Effector memory CD4-positive, alpha-beta T cell (primary cell): Measurements from ENCODE around the gene TSHZ2.

Source experiments
- DNase-seq, 3 donors: peaks; one replicate each; pipeline ENCODE4 v3.0.0-alpha.2; 2020
- H3K27ac ChIP-seq: 2 replicates; pipeline ENCODE4 v1.7.0; 2013; ENCODE audit warnings: mild to moderate bottlenecking, low read length, moderate library complexity; ENCODE audit not compliant: insufficient read depth, poor library complexity, severe bottlenecking
- H3K27me3 ChIP-seq: replicated peaks from 2 replicates; pipeline ENCODE4 v1.7.0; 2013; ENCODE audit warnings: mild to moderate bottlenecking, low read length; ENCODE audit not compliant: insufficient read depth, control insufficient read depth, poor library complexity, severe bottlenecking
- H3K36me3 ChIP-seq: 2 replicates; pipeline ENCODE4 v1.7.0; 2013; ENCODE audit warnings: mild to moderate bottlenecking, low read length, moderate library complexity; ENCODE audit not compliant: control insufficient read depth, insufficient read depth
- H3K4me1 ChIP-seq: 2 replicates; pipeline ENCODE4 v1.7.0; 2013; ENCODE audit warnings: low read length, mild to moderate bottlenecking; ENCODE audit not compliant: control insufficient read depth, insufficient read depth, poor library complexity, severe bottlenecking
- H3K4me3 ChIP-seq: 2 replicates; pipeline ENCODE4 v1.7.0; 2013; ENCODE audit warnings: low read length, low read depth, mild to moderate bottlenecking; ENCODE audit not compliant: insufficient read depth, poor library complexity, severe bottlenecking
- H3K9me3 ChIP-seq: 2 replicates; pipeline ENCODE4 v1.7.0; 2013; ENCODE audit warnings: mild to moderate bottlenecking, low read length, moderate library complexity; ENCODE audit not compliant: control insufficient read depth

The TSHZ2 gene

GRCh38 chr20:53009979-53010735 lies 38.0 kb downstream of the TSHZ2 start:
- Histone ChIP-seq H3K4me1 (no peaks in the 10 kb centered on the region), H3K27me3 (no peaks in the 10 kb centered on the region), H3K9me3 (no peaks in the 10 kb centered on the region), H3K36me3 (no peaks in the 10 kb centered on the region), H3K4me3 (no peak overlapping the region), H3K27ac (no peak overlapping the region)
- no peak for DNase-seq

DNA sequence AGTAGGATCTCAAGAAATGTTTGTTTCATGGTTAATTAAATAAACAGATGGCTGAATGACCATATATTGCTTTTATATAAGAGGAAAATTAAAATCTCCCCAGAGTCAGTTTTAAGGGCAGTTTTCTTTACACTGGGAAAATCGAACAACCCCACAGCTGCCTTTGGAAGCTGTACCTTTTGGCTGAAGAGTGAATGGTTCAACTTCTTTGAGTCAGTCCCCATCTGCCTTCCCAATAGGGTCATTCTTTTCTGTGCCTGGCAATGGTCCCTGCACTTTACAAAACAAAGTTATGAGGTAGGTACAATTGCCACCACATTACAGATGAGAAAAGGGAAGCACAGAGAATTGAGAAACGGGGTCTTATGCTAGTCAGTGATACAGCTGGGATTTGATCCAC lies 39.5 kb downstream of the TSHZ2 start:
- Histone ChIP-seq H3K36me3 (no peaks in the 10 kb centered on the region), H3K9me3 (no peaks in the 10 kb centered on the region), H3K4me3 (no peak overlapping the region), H3K27me3 (no peaks in the 10 kb centered on the region), H3K4me1 (no peaks in the 10 kb centered on the region), H3K27ac (no peak overlapping the region)
- no peak for DNase-seq

GRCh38 chr20:53013183-53013582 lies 41.0 kb downstream of the TSHZ2 start:
- no peak overlapping the region for H3K4me3 ChIP-seq
- DNase-seq = no peak
- no peaks in the 10 kb centered on the region for H3K36me3 ChIP-seq
- no peaks in the 10 kb centered on the region for H3K27me3 ChIP-seq
- no peaks in the 10 kb centered on the region for H3K4me1 ChIP-seq
- H3K27ac ChIP-seq = no peak overlapping the region
- H3K9me3 ChIP-seq = no peaks in the 10 kb centered on the region

GRCh38 chr20:53013847-53014246 lies 41.7 kb downstream of the TSHZ2 start:
- no peaks in the 10 kb centered on the region for H3K9me3 ChIP-seq
- no peaks in the 10 kb centered on the region for H3K27me3 ChIP-seq
- H3K36me3 ChIP-seq = no peaks in the 10 kb centered on the region
- no peaks in the 10 kb centered on the region for H3K4me1 ChIP-seq
- DNase-seq = no peak
- H3K4me3 ChIP-seq = no peak overlapping the region
- no peak overlapping the region for H3K27ac ChIP-seq

GRCh38 chr20:53016071-53016470 lies 43.9 kb downstream of the TSHZ2 start:
- Histone ChIP-seq H3K4me3 (no peak overlapping the region), H3K27me3 (no peaks in the 10 kb centered on the region), H3K9me3 (no peaks in the 10 kb centered on the region), H3K4me1 (no peaks in the 10 kb centered on the region), H3K36me3 (no peaks in the 10 kb centered on the region), H3K27ac (no peak overlapping the region)
- DNase-seq = no peak

GRCh38 chr20:53016534-53017042 lies 44.4 kb downstream of the TSHZ2 start:
- Histone ChIP-seq H3K27me3 (no peaks in the 10 kb centered on the region), H3K9me3 (no peaks in the 10 kb centered on the region), H3K4me1 (no peaks in the 10 kb centered on the region), H3K27ac (no peak overlapping the region), H3K4me3 (no peak overlapping the region), H3K36me3 (no peaks in the 10 kb centered on the region)
- DNase-seq = no peak

DNA sequence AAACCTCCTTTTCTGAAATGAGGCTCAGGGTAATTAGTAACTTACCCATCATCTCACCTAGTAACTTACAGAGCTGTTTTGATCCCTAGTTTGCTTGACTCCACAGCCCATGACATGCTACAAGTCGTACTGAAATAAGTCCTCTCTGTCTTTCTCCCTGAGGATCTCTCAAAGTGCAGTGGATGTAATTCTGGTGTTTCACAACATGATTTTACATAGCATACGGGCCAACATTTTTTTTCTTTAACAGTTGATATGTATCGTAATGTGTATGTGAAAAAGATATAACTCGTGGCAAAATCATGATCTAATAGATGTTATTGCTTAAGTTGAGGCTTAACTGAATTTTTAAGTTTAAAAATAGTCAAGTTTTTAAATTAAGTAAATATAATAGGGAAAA lies 45.0 kb downstream of the TSHZ2 start:
- no peak overlapping the region for H3K27ac ChIP-seq
- H3K36me3 ChIP-seq = no peaks in the 10 kb centered on the region
- H3K4me3 ChIP-seq = no peak overlapping the region
- no peak for DNase-seq
- H3K9me3 ChIP-seq = no peaks in the 10 kb centered on the region
- H3K27me3 ChIP-seq = no peaks in the 10 kb centered on the region
- H3K4me1 ChIP-seq = no peaks in the 10 kb centered on the region

DNA sequence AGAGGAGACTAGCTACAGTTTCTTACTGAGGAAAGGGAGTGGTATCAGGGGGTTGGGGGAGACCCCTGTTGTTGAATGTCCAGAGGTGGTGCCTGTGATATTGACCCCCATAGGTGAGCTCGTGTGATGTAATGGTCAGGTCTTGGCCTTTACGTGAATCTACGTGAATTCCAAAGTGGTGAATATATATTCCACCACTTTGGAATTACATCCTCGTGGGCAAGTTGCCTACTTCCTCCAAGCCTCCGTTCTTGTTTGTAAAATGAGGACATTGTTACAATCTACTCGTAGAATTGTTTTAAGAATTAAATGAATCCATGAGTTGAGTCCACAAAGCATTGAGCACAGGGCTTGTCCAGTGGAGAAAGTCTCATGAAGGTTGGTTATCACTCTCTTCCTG lies 47.3 kb downstream of the TSHZ2 start:
- no peak overlapping the region for H3K27ac ChIP-seq
- H3K4me3 ChIP-seq = no peak overlapping the region
- no peaks in the 10 kb centered on the region for H3K36me3 ChIP-seq
- DNase-seq = no peak
- H3K27me3 ChIP-seq = no peaks in the 10 kb centered on the region
- H3K4me1 ChIP-seq = no peaks in the 10 kb centered on the region
- no peaks in the 10 kb centered on the region for H3K9me3 ChIP-seq

DNA sequence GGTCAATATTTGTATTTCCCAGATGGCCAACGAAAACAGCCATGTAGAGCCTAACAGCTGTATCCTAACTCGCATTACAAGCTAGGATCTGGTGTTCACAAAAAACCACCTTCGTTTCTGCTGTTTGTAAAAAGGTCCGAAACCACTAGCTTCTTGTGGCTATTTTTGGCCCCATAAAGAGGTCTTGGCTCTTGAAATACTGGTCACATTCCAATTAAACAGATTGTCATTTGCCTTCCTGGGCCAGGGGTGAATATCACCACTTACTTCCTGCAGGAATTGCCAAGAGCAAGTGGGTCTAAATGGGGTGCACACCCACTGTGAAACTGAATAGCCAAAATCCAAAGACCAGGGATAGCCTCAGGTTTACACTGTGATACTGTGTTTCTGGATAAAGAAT lies 48.2 kb downstream of the TSHZ2 start:
- Histone ChIP-seq H3K27ac (no peak overlapping the region), H3K27me3 (no peaks in the 10 kb centered on the region), H3K4me1 (no peaks in the 10 kb centered on the region), H3K4me3 (no peak overlapping the region), H3K36me3 (no peaks in the 10 kb centered on the region), H3K9me3 (no peaks in the 10 kb centered on the region)
- DNase-seq = no peak

- Histone ChIP-seq H3K27ac (no peak overlapping the region), H3K36me3 (no peaks in the 10 kb centered on the region), H3K4me3 (no peak overlapping the region), H3K27me3 (no peaks in the 10 kb centered on the region), H3K9me3 (no peaks in the 10 kb centered on the region), H3K4me1 (no peaks in the 10 kb centered on the region)
- no peak for DNase-seq
Observed at GRCh38 chr20:53020834-53021233, 48.7 kb downstream of the TSHZ2 start.
